ENCODE measurements around the gene ELAC2.

DNA sequence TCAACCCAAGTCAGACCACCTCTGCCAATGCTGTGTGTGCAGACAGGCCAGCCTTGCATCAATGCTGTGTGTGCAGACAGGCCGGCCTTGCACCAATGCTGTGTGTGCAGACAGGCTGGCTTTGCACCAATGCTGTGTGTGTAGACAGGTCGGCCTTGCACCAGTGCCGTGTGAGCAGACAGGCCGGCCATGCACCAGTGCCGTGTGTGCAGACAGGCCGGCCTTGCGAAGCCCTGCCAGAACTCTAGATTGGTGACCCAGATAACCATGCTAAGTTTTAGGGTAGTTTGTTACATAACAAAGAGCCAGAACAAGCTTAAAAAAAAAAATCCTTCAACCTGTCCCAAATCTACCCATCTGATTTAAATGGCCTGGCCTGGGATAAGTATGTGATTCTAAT, 54.3 kb downstream of the ELAC2 start:
- no peak for TF ChIP-seq POLR2AphosphoS5 (IDR thresholded peaks at IDR 0.05)
- TF ChIP-seq, protein P1, sequence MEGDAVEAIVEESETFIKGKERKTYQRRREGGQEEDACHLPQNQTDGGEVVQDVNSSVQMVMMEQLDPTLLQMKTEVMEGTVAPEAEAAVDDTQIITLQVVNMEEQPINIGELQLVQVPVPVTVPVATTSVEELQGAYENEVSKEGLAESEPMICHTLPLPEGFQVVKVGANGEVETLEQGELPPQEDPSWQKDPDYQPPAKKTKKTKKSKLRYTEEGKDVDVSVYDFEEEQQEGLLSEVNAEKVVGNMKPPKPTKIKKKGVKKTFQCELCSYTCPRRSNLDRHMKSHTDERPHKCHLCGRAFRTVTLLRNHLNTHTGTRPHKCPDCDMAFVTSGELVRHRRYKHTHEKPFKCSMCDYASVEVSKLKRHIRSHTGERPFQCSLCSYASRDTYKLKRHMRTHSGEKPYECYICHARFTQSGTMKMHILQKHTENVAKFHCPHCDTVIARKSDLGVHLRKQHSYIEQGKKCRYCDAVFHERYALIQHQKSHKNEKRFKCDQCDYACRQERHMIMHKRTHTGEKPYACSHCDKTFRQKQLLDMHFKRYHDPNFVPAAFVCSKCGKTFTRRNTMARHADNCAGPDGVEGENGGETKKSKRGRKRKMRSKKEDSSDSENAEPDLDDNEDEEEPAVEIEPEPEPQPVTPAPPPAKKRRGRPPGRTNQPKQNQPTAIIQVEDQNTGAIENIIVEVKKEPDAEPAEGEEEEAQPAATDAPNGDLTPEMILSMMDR (IDR thresholded peaks at IDR 0.05) = no peak
